Activated B cell treated with CpG ODN at 0.5 μM for 24 hours (primary cell): ENCODE measurements around the gene KAZN. TPM values are rescaled to one million over a fixed set of nuclear protein-coding genes. Genes with fewer than 3 reads are reported as not detected.

ENCODE experiments used
- ATAC-seq: fragments of 200-7000 bp; cut with Tn5 transposase; one replicate; pipeline ENCODE4 v1.10.0; 2021; ENCODE audit warnings: low read depth, mild to moderate bottlenecking, moderate library complexity
- CTCF ChIA-PET: fragments of 350-600 bp; sonication (Branson Sonifier 250); formaldehyde crosslinking; loops from one replicate; lab custom pipeline; 2021; ENCODE audit warnings: antibody characterized with exemption; lab: Charles Lee
- POLR2A ChIA-PET: fragments of 350-600 bp; sonication (Branson Sonifier 250); formaldehyde crosslinking; loops from one replicate; lab custom pipeline; 2021; ENCODE audit warnings: antibody characterized with exemption; lab: Charles Lee
- DNase-seq: peaks from one replicate; pipeline ENCODE4 v3.0.0; 2022
- H3K27ac Mint-ChIP-seq: one replicate; pipeline ENCODE4 v1.8.0; 2020; ENCODE audit warnings: mixed read lengths
- H3K27me3 Mint-ChIP-seq: one replicate; pipeline ENCODE4 v1.8.0; 2021; ENCODE audit warnings: mixed read lengths
- H3K36me3 Mint-ChIP-seq: one replicate; pipeline ENCODE4 v1.8.0; 2021; ENCODE audit warnings: low read depth, mixed read lengths
- H3K4me1 Mint-ChIP-seq: one replicate; pipeline ENCODE4 v1.8.0; 2021; ENCODE audit warnings: mixed read lengths
- H3K4me3 Mint-ChIP-seq: one replicate; pipeline ENCODE4 v1.8.0; 2020; ENCODE audit warnings: mild to moderate bottlenecking, mixed read lengths
- H3K9me3 Mint-ChIP-seq: one replicate; pipeline ENCODE4 v1.8.0; 2020; ENCODE audit warnings: mixed read lengths
- intact Hi-C: fragments of 100-400 bp; cut with micrococcal nuclease; formaldehyde crosslinking; loops from one replicate; pipeline ENCODE4 v1.15.1; 2024
- total RNA-seq: library from RNA; stranded (reverse); gene quantifications from 2 replicates; pipeline ENCODE4 v1.2.3, GENCODE V29; 2022
- TF ChIP-seq, protein P1 (sequence below): fragments of 200-600 bp; IDR thresholded peaks from one replicate; pipeline ENCODE4 v1.8.0; 2022; ENCODE audit warnings: antibody characterized with exemption, mild to moderate bottlenecking

KAZN gene
- total RNA-seq, 1 donor from 2014 or later: 0.73 TPM

DNA sequence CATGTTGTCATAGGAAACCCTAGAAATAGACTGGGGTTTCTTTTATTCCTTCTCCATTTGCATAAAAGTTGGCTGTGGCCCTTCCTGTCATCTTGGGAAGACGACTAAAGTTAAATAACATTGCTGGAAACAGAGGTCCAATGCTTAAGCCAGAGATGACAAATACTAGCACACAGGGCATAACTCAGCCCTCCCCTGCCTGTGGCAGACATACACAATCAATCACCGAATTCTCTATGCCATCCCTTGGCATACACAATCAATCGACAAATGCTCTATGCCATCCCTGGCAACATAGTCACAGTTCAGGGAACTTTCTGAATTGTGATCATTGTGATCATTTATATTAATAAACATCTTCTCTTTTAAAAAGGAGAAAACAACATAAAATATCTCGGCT is 229.4 kb downstream of the KAZN start:
- intact Hi-C loops: no loop called here
- ATAC-seq (no peak), DNase-seq (no peak)
- POLR2A ChIA-PET: no interaction called here
- no peak overlapping the region for H3K27ac Mint-ChIP-seq
- no peaks in the 10 kb centered on the region for H3K36me3 Mint-ChIP-seq
- H3K4me1 Mint-ChIP-seq: no peaks in the 10 kb centered on the region
- TF ChIP-seq, protein P1, sequence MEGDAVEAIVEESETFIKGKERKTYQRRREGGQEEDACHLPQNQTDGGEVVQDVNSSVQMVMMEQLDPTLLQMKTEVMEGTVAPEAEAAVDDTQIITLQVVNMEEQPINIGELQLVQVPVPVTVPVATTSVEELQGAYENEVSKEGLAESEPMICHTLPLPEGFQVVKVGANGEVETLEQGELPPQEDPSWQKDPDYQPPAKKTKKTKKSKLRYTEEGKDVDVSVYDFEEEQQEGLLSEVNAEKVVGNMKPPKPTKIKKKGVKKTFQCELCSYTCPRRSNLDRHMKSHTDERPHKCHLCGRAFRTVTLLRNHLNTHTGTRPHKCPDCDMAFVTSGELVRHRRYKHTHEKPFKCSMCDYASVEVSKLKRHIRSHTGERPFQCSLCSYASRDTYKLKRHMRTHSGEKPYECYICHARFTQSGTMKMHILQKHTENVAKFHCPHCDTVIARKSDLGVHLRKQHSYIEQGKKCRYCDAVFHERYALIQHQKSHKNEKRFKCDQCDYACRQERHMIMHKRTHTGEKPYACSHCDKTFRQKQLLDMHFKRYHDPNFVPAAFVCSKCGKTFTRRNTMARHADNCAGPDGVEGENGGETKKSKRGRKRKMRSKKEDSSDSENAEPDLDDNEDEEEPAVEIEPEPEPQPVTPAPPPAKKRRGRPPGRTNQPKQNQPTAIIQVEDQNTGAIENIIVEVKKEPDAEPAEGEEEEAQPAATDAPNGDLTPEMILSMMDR: no peak
- no peak overlapping the region for H3K4me3 Mint-ChIP-seq
- H3K27me3 Mint-ChIP-seq: peaks cover 3% of the 10 kb centered on the region
- CTCF ChIA-PET: no interaction called here
- H3K9me3 Mint-ChIP-seq: no peaks in the 10 kb centered on the region

DNA sequence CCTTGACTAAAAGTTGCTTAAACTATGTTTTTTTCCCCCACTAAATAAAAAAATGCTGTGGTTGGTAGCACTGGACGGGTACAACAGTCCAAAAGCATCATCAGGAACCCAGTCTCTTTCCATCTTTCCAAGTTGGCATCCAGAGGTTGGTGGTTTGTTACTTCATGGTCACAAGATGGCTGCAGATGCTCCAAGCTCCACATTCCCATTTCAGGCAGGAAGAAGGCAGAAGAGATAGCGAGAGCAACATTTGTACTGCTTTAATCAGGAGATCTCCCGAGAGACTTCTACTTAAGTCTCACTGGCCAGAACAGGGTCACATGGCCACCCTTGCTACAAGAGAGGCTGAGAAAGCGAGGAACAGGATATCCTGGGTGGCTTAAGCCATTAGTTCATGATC is 230.2 kb downstream of the KAZN start:
- no peaks in the 10 kb centered on the region for H3K9me3 Mint-ChIP-seq
- ChIA-PET CTCF (no interaction called here), POLR2A (no interaction called here)
- intact Hi-C loops: no loop called here
- H3K36me3 Mint-ChIP-seq: no peaks in the 10 kb centered on the region
- no peak overlapping the region for H3K4me3 Mint-ChIP-seq
- TF ChIP-seq, protein P1: no peak
- H3K4me1 Mint-ChIP-seq: no peaks in the 10 kb centered on the region
- H3K27ac Mint-ChIP-seq: no peak overlapping the region
- ATAC-seq (no peak), DNase-seq (no peak)
- H3K27me3 Mint-ChIP-seq: no peaks in the 10 kb centered on the region

DNA sequence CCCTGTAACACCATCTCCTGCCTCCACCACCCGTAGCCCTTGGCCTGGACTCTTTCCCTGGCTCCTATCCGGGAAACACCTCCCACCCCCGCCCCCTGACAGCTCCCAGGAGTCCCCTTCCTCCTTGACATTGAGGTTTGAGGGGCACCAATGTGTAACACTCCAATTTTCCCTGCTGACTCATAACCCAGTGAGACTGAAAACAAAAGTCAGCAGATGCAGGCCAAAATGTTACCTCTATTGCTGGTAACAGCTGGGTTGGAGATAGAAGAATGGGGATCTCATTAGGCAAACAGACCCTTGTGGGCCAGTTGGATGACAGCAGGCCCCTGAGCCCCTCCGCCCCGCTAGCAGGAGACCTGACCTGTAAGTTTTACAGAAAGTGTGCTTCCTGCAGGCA is 237.2 kb downstream of the KAZN start:
- TF ChIP-seq, protein P1: no peak
- intact Hi-C loops: no loop called here
- H3K27ac Mint-ChIP-seq: no peak overlapping the region

DNA sequence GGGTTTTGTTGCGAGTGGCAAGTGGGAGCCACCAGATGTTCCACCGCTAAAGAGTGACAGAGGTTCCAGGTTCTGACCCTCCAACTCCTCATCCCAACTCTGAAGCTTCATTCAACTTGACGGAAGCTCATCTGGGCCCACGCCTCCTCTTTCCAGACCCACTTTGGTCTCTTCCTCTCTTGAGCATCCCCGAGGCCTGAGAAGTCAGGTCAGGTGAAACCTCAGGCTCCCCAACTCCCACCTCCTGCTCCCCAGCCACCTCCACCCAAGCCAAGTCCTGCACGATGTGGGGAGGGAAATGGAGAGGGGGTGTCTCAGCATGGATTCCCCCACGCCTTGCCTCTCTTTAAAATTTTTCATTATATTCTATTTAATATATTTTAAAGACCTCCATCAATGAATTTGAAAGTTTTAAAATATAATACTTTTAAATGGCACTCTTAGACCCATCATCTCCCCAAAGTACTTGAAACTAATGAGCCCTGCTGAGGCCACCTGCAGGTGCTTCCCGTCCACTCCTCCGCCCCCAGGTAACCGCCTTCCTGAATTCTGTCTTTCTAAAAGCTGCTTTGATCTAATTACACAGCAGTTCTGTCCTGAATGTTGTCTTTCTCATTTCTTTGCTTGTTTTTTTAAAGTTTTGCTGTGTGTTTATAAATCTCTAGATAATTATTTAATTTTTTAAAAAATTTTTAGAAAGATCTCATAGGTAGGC is 238.1 kb downstream of the KAZN start:
- Mint-ChIP-seq H3K27me3 (peaks cover 5% of the 10 kb centered on the region), H3K4me1 (no peaks in the 10 kb centered on the region), H3K4me3 (no peak overlapping the region), H3K36me3 (peaks cover 2% of the 10 kb centered on the region), H3K9me3 (peaks cover 9% of the 10 kb centered on the region), H3K27ac (no peak overlapping the region)
- intact Hi-C loops: no loop called here
- TF ChIP-seq, protein P1: no peak
- ATAC-seq: no peak
- ChIA-PET CTCF (no interaction called here), POLR2A (no interaction called here)
- DNase-seq: no peak

More for the DNA sequence above, 237.2 kb downstream of the KAZN start:
- Mint-ChIP-seq H3K4me1 (no peaks in the 10 kb centered on the region), H3K27me3 (peaks cover 5% of the 10 kb centered on the region), H3K36me3 (peaks cover under 1% of the 10 kb centered on the region), H3K4me3 (no peak overlapping the region), H3K9me3 (peaks cover 4% of the 10 kb centered on the region)
- ATAC-seq: no peak
- POLR2A ChIA-PET: no interaction called here
- CTCF ChIA-PET: no interaction called here
- no peak for DNase-seq

DNA sequence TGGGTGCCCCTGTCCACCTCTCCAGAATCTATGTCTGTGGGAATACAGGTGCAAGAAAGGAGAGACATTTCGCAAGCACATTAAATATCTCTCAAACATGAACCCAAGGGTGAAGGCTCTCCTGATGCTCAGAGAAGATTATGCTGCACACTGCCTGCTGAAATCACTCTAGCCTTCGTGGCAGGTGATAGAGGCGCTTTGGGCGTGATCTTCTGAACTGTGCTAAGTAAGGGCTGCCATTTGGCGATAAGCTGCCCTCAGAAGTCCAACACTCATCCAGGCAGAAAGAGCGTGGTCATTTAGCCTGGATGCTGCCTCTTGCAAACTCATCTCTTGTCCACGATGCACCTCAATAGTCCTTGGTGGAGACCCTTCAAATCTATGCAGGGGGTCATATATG is 241.9 kb downstream of the KAZN start:
- DNase-seq: no peak
- H3K36me3 Mint-ChIP-seq: peaks cover 2% of the 10 kb centered on the region
- CTCF ChIA-PET: no interaction called here
- intact Hi-C loops: no loop called here
- ATAC-seq: no peak
- peaks cover 9% of the 10 kb centered on the region for H3K27me3 Mint-ChIP-seq
- peaks cover 19% of the 10 kb centered on the region for H3K9me3 Mint-ChIP-seq
- no peak overlapping the region for H3K4me3 Mint-ChIP-seq
- TF ChIP-seq, protein P1: no peak
- POLR2A ChIA-PET: no interaction called here
- H3K4me1 Mint-ChIP-seq: no peaks in the 10 kb centered on the region
- H3K27ac Mint-ChIP-seq: no peak overlapping the region
